CD4-positive, CD25-positive, alpha-beta regulatory T cell (primary cell): ENCODE data around the gene HPN. TPM values are rescaled to one million over a fixed set of nuclear protein-coding genes. Genes with fewer than 3 reads are reported as not detected.

ENCODE experiments used
- ATAC-seq, 2 donors: fragments of 150-1000 bp; cut with Tn5 transposase; one replicate each; pipeline ENCODE4 v1.10.0; 2021; ENCODE audit warnings: low read depth in 2 of 2, moderate number of reproducible peaks in 2 of 2, moderate library complexity in 1 of 2
- DNase-seq, 3 donors: peaks; one replicate each; pipeline versions ENCODE4 v3.0.0 to v3.0.0-alpha.2; 2012 to 2022; ENCODE audit warnings: mixed read lengths in 1 of 3
- H3K27ac ChIP-seq: one replicate; pipeline ENCODE4 v1.7.0; 2013; ENCODE audit warnings: mild to moderate bottlenecking, low read length; ENCODE audit not compliant: insufficient read depth, poor library complexity, severe bottlenecking
- H3K27me3 ChIP-seq: one replicate; pipeline ENCODE4 v1.7.0; 2013; ENCODE audit warnings: low read length; ENCODE audit not compliant: control insufficient read depth, insufficient read depth
- H3K36me3 ChIP-seq: one replicate; pipeline ENCODE4 v1.7.0; 2013; ENCODE audit warnings: mild to moderate bottlenecking, low read length, moderate library complexity; ENCODE audit not compliant: control insufficient read depth, insufficient read depth
- H3K4me1 ChIP-seq: 2 replicates; pipeline ENCODE4 v1.7.0; 2013; ENCODE audit warnings: mild to moderate bottlenecking, low read length; ENCODE audit not compliant: insufficient read depth, control insufficient read depth, poor library complexity, severe bottlenecking
- H3K4me3 ChIP-seq: one replicate; pipeline ENCODE4 v1.7.0; 2013; ENCODE audit warnings: low read depth, mild to moderate bottlenecking, low read length, moderate library complexity
- H3K9me3 ChIP-seq, 2 experiments: 1 replicate in 1 of 2; 2 replicates in 1 of 2; pipeline ENCODE4 v1.7.0; 2013; ENCODE audit warnings: low read length in 2 of 2, mild to moderate bottlenecking in 1 of 2, moderate library complexity in 1 of 2; ENCODE audit not compliant: control insufficient read depth in 2 of 2
- H3K27ac Mint-ChIP-seq, 3 donors: one replicate each; pipeline ENCODE4 v1.8.0; 2020 to 2022; ENCODE audit warnings: mild to moderate bottlenecking in 3 of 3, mixed read lengths in 3 of 3, moderate library complexity in 2 of 3
- H3K27me3 Mint-ChIP-seq: one replicate; pipeline ENCODE4 v1.8.0; 2022; ENCODE audit warnings: mild to moderate bottlenecking, mixed read lengths
- H3K36me3 Mint-ChIP-seq: one replicate; pipeline ENCODE4 v1.8.0; 2020; ENCODE audit warnings: mixed read lengths
- H3K4me1 Mint-ChIP-seq, 4 donors: one replicate each; pipeline ENCODE4 v1.8.0; 2020 to 2022; ENCODE audit warnings: mixed read lengths in 4 of 4, mild to moderate bottlenecking in 1 of 4
- H3K4me3 Mint-ChIP-seq, 4 donors: one replicate each; pipeline ENCODE4 v1.8.0; 2020 to 2022; ENCODE audit warnings: mild to moderate bottlenecking in 4 of 4, mixed read lengths in 4 of 4, moderate library complexity in 3 of 4
- H3K9me3 Mint-ChIP-seq, 7 donors: one replicate each; pipeline ENCODE4 v1.8.0; 2020 to 2022; ENCODE audit warnings: mixed read lengths in 7 of 7, mild to moderate bottlenecking in 3 of 7, moderate library complexity in 2 of 7
- polyA plus RNA-seq, 4 donors: library from polyadenylated mRNA; unstranded; fragments of 300-500 nt; fragmentation: Illumina TruSeq; gene quantifications; one replicate each; pipeline ENCODE4 v1.2.3, GENCODE V29; 2021
- total RNA-seq: library from RNA; stranded (reverse); gene quantifications from one replicate; pipeline ENCODE4 v1.2.3, GENCODE V29; 2022

Gene HPN
- total and polyA plus RNA-seq, 5 donors from 2014 or later: 0.54 to 0.70 TPM; not detected in 3

DNA sequence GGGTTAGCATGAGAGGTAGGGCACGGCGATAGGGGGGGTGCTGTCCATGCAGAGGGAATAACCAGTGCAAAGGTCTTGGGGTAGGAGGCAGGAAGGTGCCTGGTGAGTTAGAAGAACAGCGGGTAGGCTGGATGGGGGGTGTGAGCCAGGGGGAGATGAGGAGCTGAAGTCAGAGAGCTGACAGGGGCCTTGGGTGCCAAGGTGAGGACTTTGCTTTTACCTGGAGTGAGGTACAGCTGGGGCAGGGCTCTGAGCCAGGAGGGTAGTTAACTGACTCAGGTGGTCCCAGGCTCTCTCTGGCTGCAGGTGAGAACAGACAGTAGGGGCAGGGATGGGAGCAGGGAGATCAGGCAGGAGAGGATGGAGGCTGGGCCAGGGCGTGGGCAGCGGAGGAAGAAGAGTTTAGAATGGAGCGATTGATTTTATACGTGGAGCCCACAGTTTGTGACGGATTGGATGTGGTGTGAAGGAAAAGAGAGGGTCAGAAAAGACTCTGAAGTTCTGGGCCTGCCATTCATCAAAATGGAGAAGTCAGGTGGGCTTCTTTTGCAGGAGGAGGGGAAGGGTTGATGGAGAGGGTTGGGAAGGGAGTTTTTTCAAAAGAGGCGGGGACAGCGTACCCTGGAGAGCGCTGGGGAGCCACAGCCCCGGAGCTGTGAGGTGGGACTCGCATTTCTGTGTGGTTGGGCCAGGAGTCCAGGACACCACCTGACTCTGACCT, 42.6 kb upstream of the HPN start:
- Mint-ChIP-seq H3K27me3 (peaks cover 5% of the 10 kb centered on the region), H3K36me3 (peaks cover 13% of the 10 kb centered on the region), H3K4me3 (peak overlapping the region; percentile 87 to 92 (median 90)), H3K4me1 (peaks cover 8 to 73% (median 46%) of the 10 kb centered on the region in 4 donors), H3K27ac (peak overlapping the region; percentile 98), H3K9me3 (peaks cover 0 to 2% (median 0%) of the 10 kb centered on the region in 7 donors)
- no peaks in the 10 kb centered on the region for H3K36me3 ChIP-seq
- no peaks in the 10 kb centered on the region for H3K27me3 ChIP-seq
- no peaks in the 10 kb centered on the region for H3K9me3 ChIP-seq
- peaks cover 80% of the 10 kb centered on the region for H3K4me1 ChIP-seq
- ATAC-seq: no peak
- no peak for DNase-seq
- peak overlapping the region; percentile 90 for H3K27ac ChIP-seq
- no peak overlapping the region for H3K4me3 ChIP-seq

DNA sequence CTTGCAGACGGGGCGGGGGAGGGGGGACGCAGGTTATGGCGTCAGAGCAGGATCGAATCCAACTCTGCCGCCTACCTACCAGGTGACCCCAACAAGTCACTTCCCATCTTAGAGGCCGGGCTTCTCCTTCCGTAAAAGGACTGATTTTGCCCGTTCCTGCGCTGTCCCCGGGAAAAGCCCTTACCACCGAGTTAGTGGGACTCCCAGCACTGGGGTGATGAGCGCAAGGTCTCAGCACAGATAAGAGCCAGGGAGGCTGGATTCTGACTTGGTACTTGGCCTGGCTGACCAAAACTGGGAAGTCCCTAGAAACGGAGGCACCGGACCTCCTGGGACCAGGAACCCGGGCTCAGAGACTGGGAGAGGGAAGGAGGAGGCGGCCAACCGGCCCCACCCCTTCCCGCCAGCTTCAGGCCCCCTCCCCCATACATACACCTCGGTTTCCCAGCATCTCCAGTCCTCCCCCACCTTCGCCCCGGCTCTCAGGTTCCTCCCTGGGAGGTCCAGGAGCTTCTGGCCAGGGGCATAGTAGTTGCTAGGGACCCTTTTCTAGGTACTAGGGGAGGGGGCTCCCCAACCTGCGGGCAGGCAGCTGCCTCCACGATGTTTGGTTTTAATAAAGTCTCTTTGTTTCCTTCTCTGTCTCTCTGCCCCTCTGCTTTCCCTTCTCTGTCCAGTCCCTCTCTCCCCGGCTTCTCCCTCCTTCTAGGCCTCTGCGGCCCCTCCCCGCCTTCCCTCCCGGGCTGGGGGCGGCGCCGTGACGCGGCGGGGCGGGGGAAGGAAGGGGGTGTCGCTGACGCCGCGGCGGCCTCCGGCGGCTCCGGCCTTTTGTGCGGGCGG, 41.8 kb upstream of the HPN start, which contains the start of gene GRAMD1A:
TSS of gene GRAMD1A (plus strand) at position 826 of the 840 bp plus-strand sequence. CDS start 156 bp downstream, outside the sequence.
- DNase-seq (peak; percentile 61 to 83 (median 63)), ATAC-seq (peak; percentile 34 to 40)
- Mint-ChIP-seq H3K9me3 (peaks cover 0 to 2% (median 0%) of the 10 kb centered on the region in 7 donors), H3K36me3 (peaks cover 17% of the 10 kb centered on the region), H3K4me3 (peak within 1 kb of the TSS; percentile 96 to 99 (median 98)), H3K4me1 (peaks cover 8 to 79% (median 52%) of the 10 kb centered on the region in 4 donors), H3K27ac (peak within 1 kb of the TSS; percentile 98 to 100 (median 98)), H3K27me3 (peaks cover 5% of the 10 kb centered on the region)
- Histone ChIP-seq H3K27me3 (no peaks in the 10 kb centered on the region), H3K4me3 (peak within 1 kb of the TSS; percentile 81), H3K4me1 (peaks cover 88% of the 10 kb centered on the region), H3K27ac (peak within 1 kb of the TSS; percentile 90), H3K36me3 (no peaks in the 10 kb centered on the region), H3K9me3 (no peaks in the 10 kb centered on the region)

DNA sequence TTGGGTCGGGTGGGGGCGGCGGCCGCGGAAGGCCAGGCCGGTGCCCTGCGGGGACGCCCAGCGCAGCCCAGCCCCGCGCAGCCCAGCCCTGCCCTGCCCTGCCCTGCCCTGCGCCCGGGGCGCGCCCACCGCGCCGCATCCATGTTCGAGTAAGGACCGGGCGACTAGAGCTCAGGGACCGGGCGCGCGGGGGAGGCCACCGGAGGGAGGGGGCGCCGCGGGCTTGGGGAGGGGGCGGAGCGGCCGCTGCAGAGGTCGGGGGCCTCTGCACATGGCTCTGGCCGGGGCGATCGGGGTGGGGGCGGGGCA, 41.2 kb upstream of the HPN start:
- peak overlapping the region; percentile 90 for H3K27ac ChIP-seq
- no peak overlapping the region for H3K4me3 ChIP-seq
- Mint-ChIP-seq H3K9me3 (peaks cover 0 to 2% (median 0%) of the 10 kb centered on the region in 7 donors), H3K27ac (peak overlapping the region in 1 of 3 donors; percentile 98), H3K27me3 (peaks cover 5% of the 10 kb centered on the region), H3K4me3 (peak overlapping the region in 2 of 4 donors; percentile 38 to 87), H3K36me3 (peaks cover 17% of the 10 kb centered on the region), H3K4me1 (peaks cover 8 to 82% (median 52%) of the 10 kb centered on the region in 4 donors)
- H3K9me3 ChIP-seq: no peaks in the 10 kb centered on the region
- H3K36me3 ChIP-seq: peaks cover 2% of the 10 kb centered on the region
- peaks cover 91% of the 10 kb centered on the region for H3K4me1 ChIP-seq
- H3K27me3 ChIP-seq: no peaks in the 10 kb centered on the region
- DNase-seq (no peak), ATAC-seq (peak in 1 of 2 donors; percentile 8)

DNA sequence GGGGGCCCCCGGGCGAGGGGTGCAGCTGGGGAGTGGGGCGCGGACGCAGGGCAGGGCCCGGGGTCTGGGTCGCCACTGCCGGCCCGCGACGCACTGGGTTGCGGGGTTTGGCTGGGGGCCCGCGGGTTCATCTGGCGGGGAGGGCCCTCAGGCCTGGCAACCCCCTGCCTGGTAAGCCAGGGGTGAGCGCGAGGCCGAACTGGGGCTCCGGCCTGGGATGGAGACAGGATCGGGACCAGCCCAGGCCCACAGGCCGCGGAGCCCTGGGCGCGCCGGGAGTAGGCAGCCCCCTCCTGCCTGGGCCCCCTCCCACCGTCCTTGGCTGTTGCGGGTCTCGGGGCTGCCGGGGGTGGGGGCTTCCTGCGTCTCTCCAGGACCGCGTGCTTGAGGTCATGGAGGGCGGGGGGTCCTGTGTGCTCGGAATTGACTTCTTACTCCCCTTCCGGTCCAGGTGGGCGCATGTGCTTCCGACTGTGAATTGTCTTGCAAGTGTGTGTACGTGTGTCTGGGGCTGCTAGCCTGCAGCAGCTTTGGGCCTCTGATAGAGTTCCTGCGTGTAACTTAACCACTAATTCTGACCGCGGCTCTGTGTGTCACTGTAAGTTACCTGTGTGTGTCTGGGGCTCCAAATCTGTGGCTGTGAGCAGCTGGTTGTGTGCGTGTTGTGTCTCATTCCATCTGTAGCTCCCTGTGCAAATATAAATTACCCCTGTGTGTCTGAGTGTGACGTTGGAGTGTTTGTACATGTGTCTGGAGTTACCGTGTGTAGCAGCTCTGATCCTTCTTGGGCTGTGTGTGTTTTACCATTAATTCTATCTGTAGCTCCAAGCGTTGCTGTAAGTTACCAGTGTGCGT, 40.6 kb upstream of the HPN start:
- Mint-ChIP-seq H3K4me3 (peak overlapping the region; percentile 96 to 99 (median 98)), H3K4me1 (peaks cover 8 to 83% (median 52%) of the 10 kb centered on the region in 4 donors), H3K27ac (peak overlapping the region; percentile 95 to 100 (median 98)), H3K36me3 (peaks cover 17% of the 10 kb centered on the region), H3K27me3 (peaks cover 5% of the 10 kb centered on the region), H3K9me3 (no peaks in the 10 kb centered on the region)
- peak; percentile 60 to 67 for ATAC-seq
- peaks cover 85% of the 10 kb centered on the region for H3K4me1 ChIP-seq
- H3K27ac ChIP-seq: peak overlapping the region; percentile 90
- peaks cover 7% of the 10 kb centered on the region for H3K36me3 ChIP-seq
- peak overlapping the region; percentile 81 for H3K4me3 ChIP-seq
- H3K27me3 ChIP-seq: no peaks in the 10 kb centered on the region
- DNase-seq: peak; percentile 54 to 85 (median 71)
- no peaks in the 10 kb centered on the region for H3K9me3 ChIP-seq

DNA sequence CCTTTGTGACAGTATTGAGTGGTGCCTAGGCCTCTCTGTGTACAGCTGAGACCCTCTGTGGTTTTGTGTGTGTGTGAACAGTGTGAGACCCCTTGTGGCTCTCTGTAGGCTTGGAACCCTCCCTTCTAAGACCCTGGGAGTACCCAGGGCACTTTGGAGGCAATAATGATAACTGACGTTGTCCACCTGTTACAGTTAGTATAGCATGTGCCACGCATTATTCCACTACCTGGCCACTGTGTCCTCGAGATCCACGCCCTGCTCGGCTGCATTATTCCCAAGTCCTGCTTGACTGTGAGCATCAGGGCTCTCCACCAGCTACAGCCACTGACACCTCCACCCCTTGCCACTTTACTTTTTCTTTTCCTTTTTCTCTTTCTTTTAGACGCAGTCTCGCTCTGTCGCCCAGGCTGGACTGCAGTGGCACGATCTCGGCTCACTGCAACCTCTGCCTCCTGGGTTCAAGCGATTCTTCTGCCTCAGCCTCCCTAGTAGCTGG, 39.4 kb upstream of the HPN start:
- no peaks in the 10 kb centered on the region for H3K9me3 ChIP-seq
- peak overlapping the region; percentile 96 to 99 (median 98) for H3K4me3 Mint-ChIP-seq
- peaks cover 21% of the 10 kb centered on the region for H3K36me3 Mint-ChIP-seq
- no peaks in the 10 kb centered on the region for H3K27me3 ChIP-seq
- ATAC-seq (no peak), DNase-seq (no peak)
- peaks cover 13% of the 10 kb centered on the region for H3K36me3 ChIP-seq
- peaks cover 3% of the 10 kb centered on the region for H3K27me3 Mint-ChIP-seq
- H3K4me1 ChIP-seq: peaks cover 73% of the 10 kb centered on the region
- H3K27ac ChIP-seq: peak overlapping the region; percentile 90
- peaks cover 6 to 82% (median 55%) of the 10 kb centered on the region in 4 donors for H3K4me1 Mint-ChIP-seq
- H3K27ac Mint-ChIP-seq: peak overlapping the region; percentile 76 to 98 (median 95)
- H3K9me3 Mint-ChIP-seq: no peaks in the 10 kb centered on the region
- peak overlapping the region; percentile 82 for H3K4me3 ChIP-seq

DNA sequence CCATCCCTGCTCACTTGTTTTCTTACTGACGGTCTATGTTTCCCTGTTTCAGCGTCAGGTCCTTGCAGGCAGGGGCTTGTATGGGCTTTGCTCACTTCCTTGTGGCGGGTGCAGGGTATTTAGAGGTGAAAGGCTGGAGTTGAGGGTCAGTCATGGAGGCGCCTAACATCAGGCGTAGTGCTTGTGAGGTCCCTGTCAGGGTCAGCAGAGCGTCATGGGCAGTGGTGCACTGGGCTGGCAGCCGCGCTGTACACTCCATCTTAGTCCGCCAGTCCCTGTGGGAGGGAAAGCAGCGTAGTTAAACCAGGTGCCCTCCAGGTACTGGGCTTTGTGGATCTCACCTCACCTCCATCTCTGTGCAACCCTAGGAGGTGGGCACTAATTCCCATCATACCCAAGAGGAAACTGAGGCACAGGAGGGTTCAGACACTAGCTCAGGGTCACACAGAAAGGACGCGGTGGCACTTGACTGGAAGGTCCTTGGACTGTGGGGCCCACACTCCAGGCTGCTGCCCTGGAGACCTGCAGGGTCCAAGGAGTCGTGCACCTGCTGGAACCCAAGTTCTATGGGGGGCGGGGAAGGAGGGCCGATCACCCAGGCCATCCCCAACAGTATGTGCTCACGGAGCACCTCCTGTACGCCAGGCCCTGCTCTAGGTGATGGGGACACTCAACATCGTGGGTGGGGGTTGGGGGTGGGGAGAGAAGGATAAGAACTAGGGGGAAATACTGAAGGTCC, 36.8 kb upstream of the HPN start:
- Histone ChIP-seq H3K4me3 (no peak overlapping the region), H3K36me3 (peaks cover 22% of the 10 kb centered on the region), H3K27me3 (no peaks in the 10 kb centered on the region), H3K9me3 (no peaks in the 10 kb centered on the region), H3K4me1 (peaks cover 47% of the 10 kb centered on the region), H3K27ac (no peak overlapping the region)
- Mint-ChIP-seq H3K9me3 (no peaks in the 10 kb centered on the region), H3K27ac (peak overlapping the region; percentile 82 to 95 (median 90)), H3K27me3 (no peaks in the 10 kb centered on the region), H3K36me3 (peaks cover 25% of the 10 kb centered on the region), H3K4me3 (peak overlapping the region in 3 of 4 donors; percentile 9 to 99 (median 82)), H3K4me1 (peaks cover 0 to 64% (median 40%) of the 10 kb centered on the region in 4 donors)
- no peak for DNase-seq
- no peak for ATAC-seq
